Frontal cortex (tissue), 4 donors: ENCODE results near the gene FAM72A. TPM values are rescaled to one million over a fixed set of nuclear protein-coding genes. Genes with fewer than 3 reads are reported as not detected.
"Not testable (repeated sequence)": the region's sequence is repeated elsewhere in the genome, so short reads cannot be mapped to it uniquely, and the experiment has no call there.

ENCODE experiments used
- DNase-seq, 2 donors: peaks; one replicate each; pipeline ENCODE4 v3.0.0; 2012; ENCODE audit warnings: low spot score in 2 of 2
- FAIRE-seq: peaks from 2 replicates; lab custom pipeline; 2012; peaks lifted over from hg19 to GRCh38; lab: Jason Lieb, UNC
- total RNA-seq: library from RNA; depleted of rRNA; stranded (reverse); fragments of >200 nt; gene quantifications from one replicate; pipeline ENCODE4 v1.2.3, GENCODE V29; 2014
- donor health status: control.
- donor health status: control.
- donor health status: control.

The FAM72A gene
- total RNA-seq, 1 donor from 2014 or later, result 2.4 TPM

DNA sequence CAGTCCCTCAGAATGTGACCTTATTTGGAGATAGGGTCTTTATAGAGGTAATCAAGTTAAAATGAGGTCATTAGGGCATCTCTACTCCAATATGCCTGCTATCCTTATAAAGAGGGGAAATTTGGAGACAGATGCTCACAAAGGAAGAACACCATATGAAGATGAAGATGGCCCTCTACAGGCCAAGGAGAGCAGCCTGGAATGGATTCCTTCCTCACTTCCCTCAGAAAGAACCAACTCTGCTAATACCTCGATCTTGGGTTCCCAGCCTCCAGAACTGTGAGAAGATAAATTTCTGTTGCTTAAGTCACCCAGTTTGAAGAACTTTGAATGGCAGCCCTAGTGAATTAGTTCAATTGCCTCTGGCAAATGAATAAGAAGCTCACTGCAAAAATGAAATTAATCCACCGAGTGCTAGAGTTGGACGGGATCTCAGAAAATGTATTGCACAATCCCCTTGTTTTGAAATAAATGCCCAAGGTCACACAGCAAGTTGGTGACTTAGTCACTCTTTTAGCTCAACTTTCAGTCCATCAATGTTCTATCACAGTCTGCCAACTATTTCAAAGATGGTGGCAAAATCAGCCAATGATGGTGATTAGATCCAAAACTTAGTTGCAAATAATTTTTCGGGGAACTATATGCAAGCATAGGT, 27.1 kb downstream of the FAM72A start:
- DNase-seq, FAIRE-seq: not testable (repeated sequence)

DNA sequence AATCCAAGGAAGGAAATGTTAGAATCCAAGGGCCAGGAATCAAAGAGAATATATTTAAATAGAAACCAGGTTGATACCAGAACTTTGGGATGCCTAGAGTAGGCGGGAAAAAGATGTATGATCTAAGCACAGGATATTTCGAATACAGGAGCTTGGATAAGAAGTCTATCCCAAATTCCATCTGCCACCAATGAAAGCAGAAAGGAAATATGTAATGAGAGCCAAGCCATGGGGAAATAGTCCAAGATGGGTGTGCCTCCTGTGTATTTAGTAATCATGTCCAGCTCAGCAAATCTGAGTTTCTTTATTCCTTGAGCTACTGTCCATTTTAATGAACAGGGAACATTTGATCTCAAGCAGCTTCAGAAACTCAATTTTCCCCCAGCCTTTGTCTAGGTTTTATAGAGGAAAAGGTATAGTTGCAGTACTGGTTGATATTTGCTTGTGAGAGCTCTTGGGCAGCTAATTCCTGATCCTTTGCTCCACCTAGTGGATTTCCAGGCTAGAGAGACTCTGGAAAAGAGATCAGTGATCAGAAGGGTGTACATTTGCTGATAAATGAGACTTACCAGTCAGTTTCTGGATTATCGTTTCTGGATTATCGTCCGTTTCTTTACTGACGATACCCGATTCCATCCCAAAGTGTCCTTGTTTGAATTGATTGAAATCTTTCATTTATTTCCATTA, 28.3 kb downstream of the FAM72A start:
- not testable (repeated sequence) for FAIRE-seq, DNase-seq

DNA sequence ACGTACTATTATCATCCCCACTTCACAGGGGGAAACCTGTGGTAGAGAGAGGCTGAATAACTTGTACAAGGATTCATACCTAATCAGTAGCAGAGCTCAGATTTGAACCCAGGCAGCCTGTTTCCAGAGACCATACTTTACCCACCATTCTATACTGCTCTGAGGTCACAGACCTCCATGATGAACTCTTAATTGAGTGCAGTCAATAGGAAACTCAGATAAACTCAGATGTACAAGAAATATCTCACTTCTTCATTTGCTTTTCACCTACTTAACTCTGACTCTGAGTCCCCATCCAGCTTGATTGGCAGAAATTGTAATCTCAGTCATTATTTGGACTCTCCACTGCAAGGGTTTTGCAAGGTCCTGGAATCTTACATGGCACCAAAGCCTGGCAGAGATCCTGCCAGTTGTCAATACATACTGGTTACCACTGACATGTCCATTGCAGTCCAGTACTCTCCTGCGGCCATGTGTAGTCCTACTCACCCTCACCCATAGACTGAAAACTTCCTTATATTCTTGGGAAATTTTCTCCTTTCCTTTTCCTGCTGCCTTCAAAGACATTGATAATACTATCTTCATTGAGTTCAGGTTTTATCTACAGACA, 29.4 kb downstream of the FAM72A start:
- DNase-seq, FAIRE-seq: not testable (repeated sequence)

DNA sequence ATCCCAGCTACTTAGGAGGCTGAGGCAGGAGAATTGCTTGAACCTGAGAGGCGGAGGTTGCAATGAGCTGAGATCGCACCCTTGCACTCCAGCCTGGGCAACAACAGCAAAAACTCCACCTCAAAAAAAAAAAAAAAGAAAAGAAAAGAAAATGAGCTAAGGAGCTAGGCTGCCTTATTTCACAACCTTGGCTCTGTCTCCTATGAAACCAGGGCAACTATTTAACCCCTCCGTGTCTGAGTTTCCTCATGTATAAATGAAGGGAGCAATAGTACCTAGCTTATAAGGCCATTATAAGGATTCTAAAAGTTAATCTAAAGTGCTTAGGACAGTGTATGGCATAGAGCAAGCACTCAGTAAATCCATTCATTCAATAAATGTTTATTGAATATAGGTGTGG, 32.8 kb downstream of the FAM72A start:
- not testable (repeated sequence) for DNase-seq, FAIRE-seq

DNA sequence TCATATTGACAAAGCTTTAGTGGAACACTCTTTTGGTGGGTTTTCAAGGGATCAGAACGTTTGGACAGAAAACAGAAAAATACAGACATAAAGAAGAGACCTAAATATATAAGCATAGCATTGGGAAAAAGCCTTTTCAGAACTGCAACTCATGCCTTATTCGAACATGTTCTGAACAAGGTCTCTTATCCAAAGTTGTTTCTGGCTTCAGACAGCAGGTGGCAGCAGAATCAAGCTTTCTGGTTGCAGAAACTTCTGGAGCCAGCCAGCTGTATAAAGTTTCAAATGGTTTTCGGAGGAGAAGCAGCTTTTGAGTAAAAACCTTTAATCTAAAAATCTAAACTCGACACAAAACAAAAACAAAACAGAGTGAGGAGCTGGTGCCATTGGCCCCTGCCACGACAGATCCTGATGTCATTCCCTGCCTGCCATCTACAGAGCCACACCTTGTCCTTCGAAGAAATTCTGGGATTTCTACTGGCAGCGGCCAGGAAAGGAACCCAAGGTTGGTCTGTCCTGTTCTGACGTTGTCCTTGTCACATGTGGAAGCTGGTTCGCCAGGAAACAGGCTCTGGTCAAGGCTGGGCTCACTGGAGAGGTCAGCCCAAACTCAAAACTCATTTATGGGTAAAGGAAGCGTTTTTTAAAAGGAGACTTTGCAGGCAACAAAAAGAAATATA, 35.1 kb downstream of the FAM72A start:
- DNase-seq, result not testable (repeated sequence)
- FAIRE-seq, result peak; percentile 58

DNA sequence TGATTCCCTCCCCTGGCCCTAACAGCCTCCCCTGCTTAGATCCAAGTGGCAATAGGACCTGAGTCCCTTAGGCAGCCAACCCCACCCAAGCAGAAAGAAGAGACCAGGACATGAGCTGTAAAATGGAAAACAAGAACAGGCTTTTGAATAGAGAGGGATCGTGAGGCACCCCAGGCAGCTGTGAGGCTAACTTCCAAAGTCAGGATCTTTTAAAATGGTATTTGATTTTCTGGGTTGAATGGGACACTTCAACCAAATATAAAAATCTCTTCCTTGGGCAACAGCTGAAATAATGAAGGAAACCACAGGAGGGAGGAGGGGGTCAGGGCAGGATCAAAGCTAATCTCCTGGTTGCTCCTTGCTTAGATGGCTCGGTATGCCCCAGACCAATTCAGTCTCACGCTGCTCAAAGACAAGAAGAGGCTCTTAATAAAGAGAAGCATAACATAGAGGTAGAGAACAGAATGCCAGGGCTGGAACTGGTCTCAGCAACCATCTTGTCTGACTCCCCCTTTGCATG, 56.8 kb downstream of the FAM72A start:
- DNase-seq (no peak), FAIRE-seq (no peak)

DNA sequence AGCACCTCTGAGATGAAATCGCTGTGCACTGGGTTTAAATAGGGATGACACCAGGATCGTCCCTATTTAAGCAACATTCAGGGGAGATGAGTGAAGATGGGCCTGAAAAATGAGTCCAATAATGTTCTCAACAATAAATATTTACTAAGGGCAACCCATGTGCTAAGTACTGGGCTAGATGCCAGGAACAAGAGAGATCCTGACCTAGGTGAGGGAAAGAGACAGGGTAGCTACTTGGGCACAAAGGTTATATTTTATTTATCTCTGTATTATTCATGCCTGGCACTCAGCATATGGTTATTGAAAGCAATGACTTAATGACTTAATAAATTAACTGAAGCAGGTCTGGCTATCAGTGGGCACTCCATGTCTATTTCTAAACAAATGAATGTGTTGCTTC, 58.0 kb downstream of the FAM72A start:
- DNase-seq (no peak), FAIRE-seq (no peak)

DNA sequence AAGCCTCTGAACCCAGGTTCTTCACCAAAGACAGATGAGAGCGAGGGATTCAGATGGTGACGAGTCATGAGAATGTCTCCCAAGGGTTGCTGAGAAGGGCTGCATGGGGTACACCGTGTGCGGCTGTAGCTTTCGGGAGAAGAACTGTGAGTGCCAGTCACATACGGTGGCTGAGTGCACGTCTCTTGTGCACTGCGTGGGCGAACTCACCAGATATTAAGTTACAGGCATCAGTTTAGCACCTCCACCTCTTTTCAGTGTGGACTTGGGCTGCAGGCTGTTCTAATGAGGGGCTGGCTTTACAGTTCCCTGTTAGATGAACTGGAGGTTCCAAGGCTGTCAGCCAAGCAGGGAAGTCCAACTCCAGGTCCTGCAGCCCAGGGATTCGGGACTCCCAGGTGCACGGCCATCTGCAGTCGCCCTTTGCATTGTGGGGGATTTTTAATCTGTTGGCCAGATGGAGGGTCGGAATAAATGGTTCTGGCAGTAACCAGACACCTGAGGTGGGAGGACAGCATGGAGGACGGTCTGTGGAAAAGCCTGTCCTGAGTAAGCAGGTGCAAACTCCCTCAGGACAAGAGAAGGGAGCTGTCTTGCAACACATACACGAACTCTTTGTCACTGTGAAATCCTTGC, 59.0 kb downstream of the FAM72A start:
- DNase-seq (no peak), FAIRE-seq (no peak)

DNA sequence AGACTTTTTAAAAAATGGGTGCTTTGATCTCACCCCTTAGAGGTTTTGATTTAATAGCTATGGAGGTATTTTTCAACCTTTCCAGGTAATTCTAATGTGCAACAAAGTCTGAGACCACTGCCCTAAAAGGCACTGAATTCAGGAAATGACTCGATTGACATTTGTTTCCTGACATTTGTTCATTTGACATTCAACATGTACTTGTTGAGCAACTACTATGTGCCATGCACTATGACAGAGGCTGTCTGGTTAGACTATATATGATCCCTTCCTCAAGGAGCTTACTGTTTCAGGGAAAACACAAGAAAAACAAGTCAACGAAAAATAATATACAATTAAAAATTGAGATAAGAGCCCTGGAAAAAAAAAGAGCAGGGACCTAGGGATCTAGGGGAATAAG, 59.9 kb downstream of the FAM72A start:
- DNase-seq, result no peak
- FAIRE-seq, result no peak

DNA sequence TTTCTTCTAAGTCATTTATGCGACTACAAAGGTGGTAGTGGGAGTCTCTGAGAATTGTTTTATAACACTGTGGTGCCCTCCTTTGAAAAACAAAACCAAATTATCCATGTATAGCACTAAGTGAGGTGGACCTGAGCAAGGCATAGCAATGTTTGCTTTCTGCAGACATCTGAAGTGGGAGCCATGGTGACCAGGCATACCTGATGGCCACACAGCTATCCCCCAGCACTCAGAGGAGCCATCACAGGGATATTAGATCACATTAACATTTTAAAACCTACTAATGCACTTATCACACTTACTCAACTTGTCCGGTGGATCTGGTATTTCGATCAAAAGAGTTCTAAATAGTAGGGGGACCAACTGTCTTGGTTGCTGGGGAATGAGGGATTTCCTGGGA, 60.6 kb downstream of the FAM72A start:
- DNase-seq (no peak), FAIRE-seq (no peak)

DNA sequence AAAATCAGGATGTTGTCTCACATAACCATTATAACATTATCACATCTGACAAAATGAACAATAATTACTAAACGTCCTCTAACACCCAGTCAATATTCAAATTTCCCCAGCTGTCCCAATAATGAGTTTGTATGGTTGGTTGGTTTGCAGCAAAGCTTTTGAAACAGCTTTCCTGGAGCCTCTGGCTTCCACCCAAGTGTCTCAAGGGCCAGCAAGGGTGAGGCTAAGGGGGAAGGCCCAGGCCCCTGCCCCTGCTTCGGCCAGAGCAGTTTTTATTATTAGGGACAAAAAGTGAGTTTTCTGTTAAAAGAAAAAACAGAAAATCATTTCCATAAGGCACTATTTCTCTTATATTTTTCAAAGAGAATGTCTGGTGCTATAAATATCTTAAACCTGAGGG, 66.4 kb downstream of the FAM72A start:
- DNase-seq (no peak), FAIRE-seq (no peak)

Other genes with a start within 250 kb of the FAM72A start
- under 0.01 TPM for gene RAB7B, start 199.4 kb downstream of the FAM72A start, total RNA-seq
- not detected for gene CTSE, start 178.9 kb downstream of the FAM72A start, total RNA-seq
- 0.41 TPM for gene RHEX, start 149.7 kb downstream of the FAM72A start, total RNA-seq
- not detected for gene AVPR1B, start 85.5 kb downstream of the FAM72A start, total RNA-seq
- gene SRGAP2, start 702 bp upstream of the FAM72A start, total RNA-seq, result 78.3 TPM